ENCODE data around the gene LPCAT3.

The LPCAT3 gene

DNA sequence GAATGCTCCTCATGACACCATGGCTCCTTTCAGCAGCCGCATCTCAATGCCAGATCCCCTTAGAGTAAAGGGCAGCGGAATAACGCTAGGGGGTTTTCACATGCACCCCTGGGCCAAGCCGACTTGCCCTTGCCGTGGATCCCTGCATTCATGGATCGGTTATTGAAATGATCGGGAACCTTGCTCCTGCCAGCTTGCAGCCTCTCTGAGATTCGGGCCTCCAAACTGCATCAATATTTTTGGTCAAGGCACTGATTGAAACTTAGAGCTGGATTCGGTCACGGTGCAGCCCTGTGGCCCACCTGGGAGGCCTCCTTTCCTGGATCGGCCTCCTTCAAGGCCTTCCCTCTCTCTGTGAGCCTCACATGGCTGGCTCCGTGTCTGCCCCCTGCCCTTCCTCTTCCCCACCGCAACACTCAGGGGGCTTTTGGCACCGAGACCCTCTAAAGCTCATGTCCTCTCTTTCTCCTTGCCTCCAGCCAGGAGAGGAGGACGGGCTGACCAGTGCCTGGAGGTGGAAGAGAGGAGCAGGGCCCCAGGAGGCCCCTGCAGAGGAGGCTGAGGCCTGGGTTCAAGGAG is 65.3 kb downstream of the LPCAT3 start:
- no peak for DNase-seq (ENCODE audit: low spot score)

DNA sequence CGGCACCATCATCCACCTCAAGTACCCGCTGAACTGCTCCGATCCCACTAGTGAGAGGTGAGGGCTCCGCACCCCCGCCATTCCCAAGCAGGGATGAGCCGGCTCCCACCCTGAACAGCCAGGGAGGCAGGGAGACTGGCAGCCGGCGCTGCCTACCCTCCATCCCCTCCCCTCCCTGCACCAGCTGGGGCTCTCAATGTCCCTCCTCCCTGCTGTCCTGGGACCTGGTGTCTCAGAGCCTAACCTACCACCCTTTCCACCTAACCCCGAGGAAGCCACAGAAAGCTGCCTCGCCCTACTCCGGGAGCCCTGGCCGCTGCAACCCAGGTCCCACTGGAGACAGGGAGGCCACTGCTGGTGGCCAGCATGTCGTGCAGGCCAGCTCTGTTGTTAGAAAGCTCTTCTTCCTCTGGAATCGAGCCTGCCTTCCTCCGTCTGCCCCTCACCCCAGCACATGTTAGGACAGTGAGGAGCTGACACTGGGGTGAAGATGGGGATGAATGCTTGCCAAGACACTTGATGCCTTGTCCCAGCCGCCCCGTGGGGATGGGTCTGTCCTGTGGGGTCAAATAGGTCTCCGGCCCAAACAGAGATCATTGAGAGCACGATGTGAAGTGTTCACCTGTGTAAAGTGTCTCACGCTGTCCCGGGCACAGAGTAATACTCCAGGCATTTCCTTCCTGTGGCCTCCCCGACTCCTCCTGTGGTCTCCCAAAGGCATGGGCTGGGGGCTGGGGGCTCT is 66.0 kb downstream of the LPCAT3 start:
- no peak for DNase-seq (ENCODE audit: low spot score)

DNA sequence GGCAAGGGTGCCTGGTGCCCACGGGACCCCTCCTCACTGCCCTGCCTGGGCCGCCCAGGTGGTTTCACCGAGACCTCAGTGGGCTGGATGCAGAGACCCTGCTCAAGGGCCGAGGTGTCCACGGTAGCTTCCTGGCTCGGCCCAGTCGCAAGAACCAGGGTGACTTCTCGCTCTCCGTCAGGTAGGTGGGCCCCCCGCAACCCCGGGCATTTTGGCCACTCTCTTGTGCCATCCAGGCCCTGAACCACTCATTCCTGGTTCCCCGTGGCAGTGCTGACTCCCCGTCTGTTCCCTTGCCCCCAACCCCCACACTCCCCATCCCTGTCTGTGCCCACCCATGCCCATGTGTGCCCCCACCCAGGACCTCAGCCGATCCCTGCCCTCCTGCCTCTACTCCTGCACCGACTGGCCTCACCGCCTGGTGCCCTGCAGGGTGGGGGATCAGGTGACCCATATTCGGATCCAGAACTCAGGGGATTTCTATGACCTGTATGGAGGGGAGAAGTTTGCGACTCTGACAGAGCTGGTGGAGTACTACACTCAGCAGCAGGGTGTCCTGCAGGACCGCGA is 66.6 kb downstream of the LPCAT3 start:
- DNase-seq (ENCODE audit: low spot score), result no peak

DNA sequence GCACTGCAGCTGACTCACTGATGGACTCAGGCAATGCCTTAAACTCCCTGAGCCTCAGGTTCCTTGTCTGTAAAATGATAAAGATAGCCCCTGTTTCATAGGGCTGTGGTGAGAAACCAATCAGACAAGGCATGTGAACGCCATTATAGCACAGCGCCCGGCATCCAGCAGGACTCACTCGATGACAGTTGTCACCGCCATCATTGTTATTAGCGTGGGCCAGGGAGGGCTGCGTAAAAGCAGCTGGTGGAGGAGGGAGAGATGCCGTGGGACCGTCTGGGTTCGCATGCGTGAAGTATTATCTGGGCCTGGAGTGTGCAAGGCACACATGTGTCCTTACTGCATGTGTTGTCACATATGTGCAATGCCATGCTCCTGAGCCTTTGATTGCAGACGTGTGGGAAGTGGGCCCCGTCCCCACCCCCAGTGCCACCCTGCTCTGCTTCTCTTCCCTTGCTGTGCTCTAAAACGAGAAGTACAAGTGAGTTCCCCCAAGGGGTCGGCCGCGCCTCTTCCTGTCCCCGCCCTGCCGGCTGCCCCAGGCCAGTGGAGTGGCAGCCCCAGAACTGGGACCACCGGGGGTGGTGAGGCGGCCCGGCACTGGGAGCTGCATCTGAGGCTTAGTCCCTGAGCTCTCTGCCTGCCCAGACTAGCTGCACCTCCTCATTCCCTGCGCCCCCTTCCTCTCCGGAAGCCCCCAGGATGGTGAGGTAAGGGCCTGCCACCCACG is 67.3 kb downstream of the LPCAT3 start, which contains the start of gene PTPN6:
PTPN6 (plus strand) TSS at position 546 of the 730 bp plus-strand sequence; CDS start at position 703, 157 bp downstream.
- no peak for DNase-seq (ENCODE audit: low spot score)

- no peak for DNase-seq (ENCODE audit: low spot score)
These were observed 67.9 kb downstream of the LPCAT3 start for GRCh38 chr12:6950401-6950801.

- no peak for DNase-seq (ENCODE audit: low spot score)
These were observed 69.2 kb downstream of the LPCAT3 start for GRCh38 chr12:6948873-6949594.

DNA sequence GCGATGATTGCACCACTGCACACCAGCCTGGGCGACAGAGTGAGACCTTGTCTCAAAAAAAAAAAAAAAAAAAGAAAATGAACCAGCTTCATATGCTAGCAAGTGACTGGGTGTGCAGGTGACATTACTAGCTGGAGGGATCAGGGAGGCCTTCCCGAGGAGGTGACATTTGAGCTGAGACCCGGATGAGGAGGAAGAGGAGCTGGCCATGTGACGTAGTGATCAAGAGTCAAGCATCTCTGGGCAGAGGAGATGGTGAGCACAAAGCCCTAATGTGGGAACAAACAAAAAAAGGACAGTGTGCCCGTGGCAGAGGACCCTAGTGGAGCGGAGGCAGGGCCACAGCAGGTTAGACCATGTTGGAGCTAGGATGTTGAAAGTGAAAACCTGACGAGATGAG is 70.7 kb downstream of the LPCAT3 start:
- no peak for DNase-seq (ENCODE audit: low spot score)

- DNase-seq (ENCODE audit: low spot score), result peak; percentile 34
These were observed 71.3 kb downstream of the LPCAT3 start for GRCh38 chr12:6946920-6947374.

GRCh38 chr12:6946033-6946919 is 72.0 kb downstream of the LPCAT3 start:
- DNase-seq (ENCODE audit: low spot score), result peak; percentile 95

DNA sequence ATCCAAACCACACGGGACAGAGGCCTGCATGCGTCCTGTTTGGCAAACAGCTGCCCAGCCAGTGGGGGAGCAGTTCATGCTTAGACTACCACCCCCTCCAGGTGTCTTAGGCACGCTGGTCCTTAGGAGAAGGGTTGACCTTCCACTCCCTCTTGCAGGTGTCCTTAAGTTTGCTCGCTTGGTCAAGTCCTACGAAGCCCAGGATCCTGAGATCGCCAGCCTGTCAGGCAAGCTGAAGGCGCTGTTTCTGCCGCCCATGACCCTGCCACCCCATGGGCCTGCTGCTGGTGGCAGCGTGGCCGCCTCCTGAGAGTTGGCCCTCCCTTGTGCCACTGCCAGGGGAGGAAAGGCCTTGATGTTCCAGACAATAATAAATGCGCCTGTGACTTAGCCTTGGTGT is 72.7 kb downstream of the LPCAT3 start:
- no peak for DNase-seq (ENCODE audit: low spot score)

DNA sequence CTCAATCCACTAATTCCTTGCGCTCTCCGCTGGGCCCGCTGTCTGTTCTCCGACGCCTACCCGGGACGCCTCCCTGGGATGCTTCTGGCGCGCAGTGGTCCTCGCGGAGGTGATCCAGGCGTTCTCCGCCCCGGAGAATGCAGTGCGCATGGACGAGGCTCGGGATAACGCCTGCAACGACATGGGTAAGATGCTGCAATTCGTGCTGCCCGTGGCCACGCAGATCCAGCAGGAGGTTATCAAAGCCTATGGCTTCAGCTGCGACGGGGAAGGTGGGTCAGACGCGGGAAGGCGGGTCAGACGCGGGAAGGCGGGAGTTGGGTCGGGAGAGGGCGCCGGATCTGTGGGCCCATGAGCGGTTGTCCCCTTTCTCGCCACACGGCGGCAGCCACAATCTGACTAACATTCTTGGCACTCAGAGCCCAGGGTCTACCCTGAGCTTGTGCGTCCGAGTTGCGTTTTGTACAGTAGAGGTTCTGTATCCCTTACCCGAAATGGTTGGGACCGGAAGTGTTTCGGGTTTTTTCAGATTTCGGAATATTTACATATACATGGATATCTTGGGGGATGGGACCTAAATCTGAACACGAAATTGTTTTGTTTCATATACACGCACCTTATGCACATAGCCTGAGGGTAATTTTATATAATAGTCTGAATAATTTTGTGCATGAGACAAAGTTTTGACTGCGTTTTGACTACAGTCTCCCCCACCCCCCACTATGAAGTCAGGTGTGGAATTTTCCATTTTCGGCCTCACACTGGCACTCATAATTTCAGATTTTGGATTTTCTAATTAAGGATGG is 73.7 kb downstream of the LPCAT3 start:
- DNase-seq (ENCODE audit: low spot score), result peak; percentile 86

DNA sequence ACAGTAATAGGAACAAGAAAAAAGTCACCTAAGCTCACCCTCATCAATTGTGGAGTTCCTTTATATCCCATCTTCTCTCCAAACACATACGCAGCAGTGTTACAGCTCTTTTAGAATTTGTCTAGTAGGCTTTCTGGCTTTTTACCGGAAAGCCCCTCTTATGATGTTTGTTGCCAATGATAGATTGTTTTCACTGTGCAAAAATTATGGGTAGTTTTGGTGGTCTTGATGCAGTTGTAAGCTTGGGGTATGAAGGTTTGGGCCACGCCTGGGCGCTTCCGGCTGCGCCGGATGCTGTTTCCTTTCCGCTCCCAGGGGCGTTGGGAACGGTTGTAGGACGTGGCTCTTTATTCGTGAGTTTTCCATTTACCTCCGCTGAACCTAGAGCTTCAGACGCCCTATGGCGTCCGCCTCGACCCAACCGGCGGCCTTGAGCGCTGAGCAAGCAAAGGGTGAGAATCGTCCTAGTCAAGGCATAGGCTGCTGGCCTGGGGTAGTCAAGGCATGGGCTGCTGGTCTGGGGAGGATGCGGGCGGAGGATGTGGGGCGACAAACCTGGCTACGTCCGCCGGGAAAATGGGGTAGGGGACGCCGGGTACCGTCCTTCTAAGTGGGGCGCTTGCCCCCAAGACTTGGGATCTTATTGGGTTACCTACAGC is 74.4 kb downstream of the LPCAT3 start, which contains the start of the genes C12orf57 and RNU7-1:
C12orf57 (plus strand) TSS at position 301 of the 659 bp plus-strand sequence; CDS start at position 401, 100 bp downstream.
RNU7-1 (plus strand) TSS at position 95 of the 659 bp plus-strand sequence.
- DNase-seq (ENCODE audit: low spot score), result peak; percentile 90

DNA sequence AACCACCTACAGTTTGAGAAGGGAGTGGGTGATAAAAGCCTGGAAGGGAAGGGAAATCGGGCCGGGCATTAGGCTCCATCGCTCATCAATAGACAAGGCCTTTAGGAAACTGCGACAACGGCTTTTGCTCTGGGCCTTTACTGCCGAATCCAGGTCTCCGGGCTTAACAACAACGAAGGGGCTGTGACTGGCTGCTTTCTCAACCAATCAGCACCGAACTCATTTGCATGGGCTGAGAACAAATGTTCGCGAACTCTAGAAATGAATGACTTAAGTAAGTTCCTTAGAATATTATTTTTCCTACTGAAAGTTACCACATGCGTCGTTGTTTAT is 74.9 kb downstream of the LPCAT3 start:
- peak; percentile 97 for DNase-seq (ENCODE audit: low spot score)

DNA sequence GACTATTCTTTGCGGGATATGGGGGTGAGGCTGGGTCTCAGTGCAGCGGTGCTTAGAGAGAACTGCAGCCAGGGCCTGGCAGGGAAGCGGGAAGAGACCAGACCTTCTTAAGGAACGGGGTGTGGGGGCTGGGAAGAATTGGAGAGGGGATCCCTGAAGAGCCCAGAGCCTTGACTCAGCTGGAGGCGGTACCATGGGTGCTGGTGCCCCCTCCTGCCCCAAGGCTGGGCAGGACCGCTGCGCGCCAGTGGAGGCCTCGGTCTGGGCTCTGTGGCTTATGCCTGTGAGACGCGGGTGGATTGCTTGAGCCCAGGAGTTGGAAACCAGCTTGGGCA is 76.0 kb downstream of the LPCAT3 start:
- no peak for DNase-seq (ENCODE audit: low spot score)

DNA sequence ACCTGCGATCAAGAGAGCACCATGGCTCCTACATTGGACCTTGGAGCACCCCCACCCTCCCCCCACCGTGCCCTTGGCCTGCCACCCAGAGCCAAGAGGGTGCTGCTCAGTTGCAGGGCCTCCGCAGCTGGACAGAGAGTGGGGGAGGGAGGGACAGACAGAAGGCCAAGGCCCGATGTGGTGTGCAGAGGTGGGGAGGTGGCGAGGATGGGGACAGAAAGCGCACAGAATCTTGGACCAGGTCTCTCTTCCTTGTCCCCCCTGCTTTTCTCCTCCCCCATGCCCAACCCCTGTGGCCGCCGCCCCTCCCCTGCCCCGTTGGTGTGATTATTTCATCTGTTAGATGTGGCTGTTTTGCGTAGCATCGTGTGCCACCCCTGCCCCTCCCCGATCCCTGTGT is 76.5 kb downstream of the LPCAT3 start:
- DNase-seq (ENCODE audit: low spot score), result no peak

DNA sequence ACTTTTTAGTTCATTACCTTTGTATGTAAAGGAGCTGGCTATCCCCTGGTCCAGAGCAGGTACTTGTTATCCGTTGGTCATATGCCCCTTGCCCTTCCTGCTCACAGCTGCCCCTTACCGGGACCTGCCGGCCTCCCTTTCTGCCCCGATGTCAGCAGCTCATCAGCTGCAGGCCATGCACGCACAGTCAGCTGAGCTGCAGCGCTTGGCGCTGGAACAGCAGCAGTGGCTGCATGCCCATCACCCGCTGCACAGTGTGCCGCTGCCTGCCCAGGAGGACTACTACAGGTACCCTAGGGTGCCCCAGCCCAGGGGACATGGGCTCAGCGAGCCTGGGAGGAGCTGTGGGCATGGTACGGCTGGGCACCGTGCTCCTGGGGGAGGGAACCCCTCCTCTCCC is 77.0 kb downstream of the LPCAT3 start:
- DNase-seq (ENCODE audit: low spot score), result no peak

DNA sequence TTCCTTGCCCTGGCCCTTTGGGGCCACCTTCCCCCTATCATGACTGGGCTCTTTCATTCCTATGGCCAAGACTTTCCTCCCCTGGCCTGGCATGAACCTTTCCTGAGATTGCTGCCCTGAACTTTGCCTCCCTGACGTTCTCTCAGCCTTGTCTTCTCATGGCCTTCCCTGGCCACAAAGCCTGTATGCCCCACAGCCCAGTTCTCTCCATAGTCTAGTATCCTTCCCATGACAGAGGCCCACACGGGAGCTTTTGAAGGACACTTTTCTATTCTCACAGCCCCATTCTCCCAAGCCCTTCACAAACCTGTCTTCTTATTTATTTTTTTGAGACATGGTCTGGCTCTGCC is 79.1 kb downstream of the LPCAT3 start:
- DNase-seq (ENCODE audit: low spot score), result no peak

- no peak for DNase-seq (ENCODE audit: low spot score)
These were observed 79.7 kb downstream of the LPCAT3 start for GRCh38 chr12:6938353-6939190.
